Measurements from ENCODE around the gene NEU4. TPM values are rescaled to one million over a fixed set of nuclear protein-coding genes. Genes with fewer than 3 reads are reported as not detected.

NEU4 gene
- polyA plus RNA-seq, 1 donor: 0.67 TPM

- DNase-seq: no peak
- Histone ChIP-seq H3K4me1 (ENCODE audit: control insufficient read depth, insufficient read depth, low read length) (peaks cover 21% of the 10 kb centered on the region), H3K9me3 (ENCODE audit: control insufficient read depth, low read depth, low read length) (no peaks in the 10 kb centered on the region), H3K27me3 (ENCODE audit: control insufficient read depth, insufficient read depth, low read length) (peaks cover 2% of the 10 kb centered on the region), H3K27ac (ENCODE audit: low read length) (no peak overlapping the region), H3K4me3 (ENCODE audit: low read length) (no peak overlapping the region), H3K36me3 (ENCODE audit: control insufficient read depth, insufficient read depth, low read length) (peaks cover 5% of the 10 kb centered on the region)
- WGBS (ENCODE audit: insufficient coverage, low lambda C conversion rate): no CpG with 5 or more reads among the region's 29 CpGs
Observed at GRCh38 chr2:241768251-241768711, 40.7 kb upstream of the NEU4 start.

GRCh38 chr2:241768850-241769249, 40.1 kb upstream of the NEU4 start:
- H3K4me3 ChIP-seq (ENCODE audit: low read length): no peak overlapping the region
- H3K27ac ChIP-seq (ENCODE audit: low read length): no peak overlapping the region
- H3K4me1 ChIP-seq (ENCODE audit: control insufficient read depth, insufficient read depth, low read length): peaks cover 21% of the 10 kb centered on the region
- H3K36me3 ChIP-seq (ENCODE audit: control insufficient read depth, insufficient read depth, low read length): peaks cover 5% of the 10 kb centered on the region
- no peak for DNase-seq
- WGBS (ENCODE audit: insufficient coverage, low lambda C conversion rate): no CpG with 5 or more reads among the region's 11 CpGs
- no peaks in the 10 kb centered on the region for H3K9me3 ChIP-seq (ENCODE audit: control insufficient read depth, low read depth, low read length)
- peaks cover 2% of the 10 kb centered on the region for H3K27me3 ChIP-seq (ENCODE audit: control insufficient read depth, insufficient read depth, low read length)

GRCh38 chr2:241769819-241770184, 39.2 kb upstream of the NEU4 start:
- Histone ChIP-seq H3K27ac (ENCODE audit: low read length) (no peak overlapping the region), H3K27me3 (ENCODE audit: control insufficient read depth, insufficient read depth, low read length) (peaks cover 4% of the 10 kb centered on the region), H3K4me1 (ENCODE audit: control insufficient read depth, insufficient read depth, low read length) (peaks cover 21% of the 10 kb centered on the region), H3K36me3 (ENCODE audit: control insufficient read depth, insufficient read depth, low read length) (peaks cover 4% of the 10 kb centered on the region), H3K9me3 (ENCODE audit: control insufficient read depth, low read depth, low read length) (no peaks in the 10 kb centered on the region), H3K4me3 (ENCODE audit: low read length) (no peak overlapping the region)
- WGBS (ENCODE audit: insufficient coverage, low lambda C conversion rate): no CpG with 5 or more reads among the region's 13 CpGs
- no peak for DNase-seq

GRCh38 chr2:241770185-241770935, 38.6 kb upstream of the NEU4 start:
- no CpG with 5 or more reads among the region's 27 CpGs for WGBS (ENCODE audit: insufficient coverage, low lambda C conversion rate)
- Histone ChIP-seq H3K4me3 (ENCODE audit: low read length) (no peak overlapping the region), H3K9me3 (ENCODE audit: control insufficient read depth, low read depth, low read length) (no peaks in the 10 kb centered on the region), H3K4me1 (ENCODE audit: control insufficient read depth, insufficient read depth, low read length) (peaks cover 21% of the 10 kb centered on the region), H3K36me3 (ENCODE audit: control insufficient read depth, insufficient read depth, low read length) (peaks cover 4% of the 10 kb centered on the region), H3K27me3 (ENCODE audit: control insufficient read depth, insufficient read depth, low read length) (peaks cover 4% of the 10 kb centered on the region), H3K27ac (ENCODE audit: low read length) (no peak overlapping the region)
- peak in 1 of 2 donors; percentile 26 for DNase-seq

GRCh38 chr2:241770936-241771285, 38.1 kb upstream of the NEU4 start:
- WGBS (ENCODE audit: insufficient coverage, low lambda C conversion rate): no CpG with 5 or more reads among the region's 12 CpGs
- H3K9me3 ChIP-seq (ENCODE audit: control insufficient read depth, low read depth, low read length): no peaks in the 10 kb centered on the region

GRCh38 chr2:241771286-241772062, 37.5 kb upstream of the NEU4 start:
- H3K9me3 ChIP-seq (ENCODE audit: control insufficient read depth, low read depth, low read length): no peaks in the 10 kb centered on the region
- H3K27ac ChIP-seq (ENCODE audit: low read length): no peak overlapping the region
- no CpG with 5 or more reads among the region's 38 CpGs for WGBS (ENCODE audit: insufficient coverage, low lambda C conversion rate)
- peaks cover 4% of the 10 kb centered on the region for H3K27me3 ChIP-seq (ENCODE audit: control insufficient read depth, insufficient read depth, low read length)
- H3K4me3 ChIP-seq (ENCODE audit: low read length): no peak overlapping the region
- DNase-seq: peak in 1 of 2 donors; percentile 45
- peaks cover 4% of the 10 kb centered on the region for H3K36me3 ChIP-seq (ENCODE audit: control insufficient read depth, insufficient read depth, low read length)
- peaks cover 21% of the 10 kb centered on the region for H3K4me1 ChIP-seq (ENCODE audit: control insufficient read depth, insufficient read depth, low read length)

More at GRCh38 chr2:241770936-241771285, 38.1 kb upstream of the NEU4 start:
- no peak for DNase-seq
- peaks cover 21% of the 10 kb centered on the region for H3K4me1 ChIP-seq (ENCODE audit: control insufficient read depth, insufficient read depth, low read length)
- no peak overlapping the region for H3K4me3 ChIP-seq (ENCODE audit: low read length)
- peaks cover 4% of the 10 kb centered on the region for H3K36me3 ChIP-seq (ENCODE audit: control insufficient read depth, insufficient read depth, low read length)
- H3K27ac ChIP-seq (ENCODE audit: low read length): no peak overlapping the region
- H3K27me3 ChIP-seq (ENCODE audit: control insufficient read depth, insufficient read depth, low read length): peaks cover 4% of the 10 kb centered on the region

GRCh38 chr2:241772063-241772499, 36.9 kb upstream of the NEU4 start:
- DNase-seq: peak in 1 of 2 donors; percentile 29
- H3K27ac ChIP-seq (ENCODE audit: low read length): no peak overlapping the region
- no CpG with 5 or more reads among the region's 9 CpGs for WGBS (ENCODE audit: insufficient coverage, low lambda C conversion rate)
- H3K9me3 ChIP-seq (ENCODE audit: control insufficient read depth, low read depth, low read length): no peaks in the 10 kb centered on the region
- peaks cover 4% of the 10 kb centered on the region for H3K27me3 ChIP-seq (ENCODE audit: control insufficient read depth, insufficient read depth, low read length)
- no peak overlapping the region for H3K4me3 ChIP-seq (ENCODE audit: low read length)
- H3K4me1 ChIP-seq (ENCODE audit: control insufficient read depth, insufficient read depth, low read length): peaks cover 21% of the 10 kb centered on the region
- H3K36me3 ChIP-seq (ENCODE audit: control insufficient read depth, insufficient read depth, low read length): peaks cover 4% of the 10 kb centered on the region

- Histone ChIP-seq H3K4me3 (ENCODE audit: low read length) (no peak overlapping the region), H3K27ac (ENCODE audit: low read length) (no peak overlapping the region), H3K4me1 (ENCODE audit: control insufficient read depth, insufficient read depth, low read length) (peaks cover 21% of the 10 kb centered on the region), H3K27me3 (ENCODE audit: control insufficient read depth, insufficient read depth, low read length) (peaks cover 4% of the 10 kb centered on the region), H3K9me3 (ENCODE audit: control insufficient read depth, low read depth, low read length) (no peaks in the 10 kb centered on the region), H3K36me3 (ENCODE audit: control insufficient read depth, insufficient read depth, low read length) (no peaks in the 10 kb centered on the region)
- no CpG with 5 or more reads among the region's 29 CpGs for WGBS (ENCODE audit: insufficient coverage, low lambda C conversion rate)
- DNase-seq: no peak
Observed at GRCh38 chr2:241773511-241774418, 35.2 kb upstream of the NEU4 start.

GRCh38 chr2:241774419-241775222, 34.4 kb upstream of the NEU4 start:
- no peak for DNase-seq
- WGBS (ENCODE audit: insufficient coverage, low lambda C conversion rate): no CpG with 5 or more reads among the region's 40 CpGs
- Histone ChIP-seq H3K4me3 (ENCODE audit: low read length) (no peak overlapping the region), H3K4me1 (ENCODE audit: control insufficient read depth, insufficient read depth, low read length) (peaks cover 21% of the 10 kb centered on the region), H3K27me3 (ENCODE audit: control insufficient read depth, insufficient read depth, low read length) (peaks cover 4% of the 10 kb centered on the region), H3K27ac (ENCODE audit: low read length) (no peak overlapping the region), H3K9me3 (ENCODE audit: control insufficient read depth, low read depth, low read length) (no peaks in the 10 kb centered on the region), H3K36me3 (ENCODE audit: control insufficient read depth, insufficient read depth, low read length) (no peaks in the 10 kb centered on the region)
